ENCODE results near the gene CABP4.

The CABP4 gene

GRCh38 chr11:67406969-67407687 is 48.0 kb upstream of the CABP4 start:
- TF ChIP-seq POLR2AphosphoS5 (IDR thresholded peaks at IDR 0.05; ENCODE audit: low read depth): no peak
- no peak for TF ChIP-seq REST (IDR thresholded peaks at IDR 0.05; ENCODE audit: insufficient replicate concordance, low read depth)
- no peak for TF ChIP-seq GABPA (IDR thresholded peaks at IDR 0.05; ENCODE audit: low read depth)
- no peak for TF ChIP-seq CTCF (IDR thresholded peaks at IDR 0.05; ENCODE audit: insufficient read depth, low read length)
- no peak for TF ChIP-seq SPI1 (IDR thresholded peaks at IDR 0.05; ENCODE audit: borderline replicate concordance, low read depth)
- H3K27me3 ChIP-seq (ENCODE audit: insufficient read depth, poor library complexity, severe bottlenecking): no peaks in the 10 kb centered on the region
- no peak overlapping the region for H3K4me3 ChIP-seq (replicated peaks; ENCODE audit: insufficient read depth, low read length)
- H3K27ac ChIP-seq (replicated peaks): peak overlapping the region; percentile 81
- no peak for DNase-seq (ENCODE audit: low read depth in 1 of 2, low spot score in 1 of 2)

GRCh38 chr11:67407688-67408163 is 47.4 kb upstream of the CABP4 start:
- no peak for TF ChIP-seq REST (IDR thresholded peaks at IDR 0.05; ENCODE audit: insufficient replicate concordance, low read depth)
- TF ChIP-seq SPI1 (IDR thresholded peaks at IDR 0.05; ENCODE audit: borderline replicate concordance, low read depth): no peak
- no peak for TF ChIP-seq CTCF (IDR thresholded peaks at IDR 0.05; ENCODE audit: insufficient read depth, low read length)
- no peak for TF ChIP-seq POLR2AphosphoS5 (IDR thresholded peaks at IDR 0.05; ENCODE audit: low read depth)
- TF ChIP-seq GABPA (IDR thresholded peaks at IDR 0.05; ENCODE audit: low read depth): no peak
- Histone ChIP-seq H3K27me3 (ENCODE audit: insufficient read depth, poor library complexity, severe bottlenecking) (no peaks in the 10 kb centered on the region), H3K4me3 (replicated peaks; ENCODE audit: insufficient read depth, low read length) (no peak overlapping the region), H3K27ac (replicated peaks) (peak overlapping the region; percentile 81)
- no peak for DNase-seq (ENCODE audit: low read depth in 1 of 2, low spot score in 1 of 2)

- peak overlapping the region; percentile 81 for H3K27ac ChIP-seq (replicated peaks)
- H3K4me3 ChIP-seq (replicated peaks; ENCODE audit: insufficient read depth, low read length): no peak overlapping the region
- no peaks in the 10 kb centered on the region for H3K27me3 ChIP-seq (ENCODE audit: insufficient read depth, poor library complexity, severe bottlenecking)
- TF ChIP-seq SPI1 (IDR thresholded peaks at IDR 0.05; ENCODE audit: borderline replicate concordance, low read depth): no peak
- TF ChIP-seq POLR2AphosphoS5 (IDR thresholded peaks at IDR 0.05; ENCODE audit: low read depth): no peak
- no peak for TF ChIP-seq REST (IDR thresholded peaks at IDR 0.05; ENCODE audit: insufficient replicate concordance, low read depth)
- no peak for TF ChIP-seq CTCF (IDR thresholded peaks at IDR 0.05; ENCODE audit: insufficient read depth, low read length)
- TF ChIP-seq GABPA (IDR thresholded peaks at IDR 0.05; ENCODE audit: low read depth): no peak
- peak in 1 of 2 experiments; percentile 44 for DNase-seq (ENCODE audit: low read depth in 1 of 2, low spot score in 1 of 2)
Observed at GRCh38 chr11:67408437-67409200, 46.5 kb upstream of the CABP4 start.

All from HL-60 (cell line).